ENCODE measurements around the gene IL10.
"Not testable (repeated sequence)": the region's sequence is repeated elsewhere in the genome, so short reads cannot be mapped to it uniquely, and the experiment has no call there.

The IL10 gene

DNA sequence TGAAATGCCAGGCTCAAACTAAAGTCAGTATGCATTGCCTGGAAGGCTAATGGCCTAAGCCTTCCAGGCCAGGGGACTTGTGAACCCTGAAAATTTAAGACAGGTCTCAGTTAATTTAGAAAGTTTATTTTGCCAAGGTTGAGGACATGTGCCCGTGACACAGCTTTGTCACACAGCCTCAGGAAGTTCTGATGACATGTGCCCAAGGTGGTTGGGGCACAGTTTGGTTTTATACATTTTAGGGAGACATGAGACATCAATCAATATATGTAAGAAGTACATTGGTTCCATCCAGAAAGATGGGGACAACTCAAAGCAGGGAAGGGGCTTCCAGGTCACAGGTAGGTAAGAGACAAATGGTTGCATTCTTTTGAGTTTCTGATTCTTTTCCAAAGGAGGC lies 6.5 kb downstream of the IL10 start:
- not testable (repeated sequence) for DNase-seq (ENCODE audit: low read depth)

DNA sequence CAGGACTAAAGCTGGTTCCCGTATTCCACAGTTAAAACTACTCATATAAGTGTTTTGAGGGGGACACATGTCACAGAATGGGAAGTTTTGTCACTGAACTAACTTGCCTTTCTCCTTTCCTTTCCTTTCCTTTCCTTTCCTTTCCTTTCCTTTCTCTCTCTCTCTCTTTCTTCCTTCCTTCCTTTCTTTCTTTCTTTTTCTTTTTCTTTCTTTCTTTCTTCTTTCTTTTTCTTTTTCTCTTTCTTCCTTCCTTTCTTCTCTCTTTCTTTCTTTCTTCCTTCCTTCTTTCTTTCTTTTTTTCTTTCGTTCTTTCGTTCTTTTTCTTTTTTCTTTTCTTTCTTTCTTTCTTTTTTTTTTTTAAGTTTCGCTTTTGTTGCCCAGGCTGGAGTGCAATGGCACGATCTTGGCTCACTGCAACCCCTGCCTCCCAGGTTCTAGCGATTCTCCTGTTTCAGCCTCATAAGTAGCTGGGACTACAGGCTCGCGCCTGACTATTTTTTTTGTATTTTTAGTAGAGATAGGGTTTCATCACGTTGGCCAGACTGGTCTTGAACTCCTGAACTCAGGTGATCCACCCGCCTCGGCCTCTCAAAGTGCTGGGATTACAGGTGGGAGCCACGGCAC lies 9.4 kb downstream of the IL10 start:
- DNase-seq (ENCODE audit: low read depth) = not testable (repeated sequence)

GRCh38 chr1:206761159-206761768 lies 11.0 kb downstream of the IL10 start:
- no peak for DNase-seq (ENCODE audit: low read depth)

DNA sequence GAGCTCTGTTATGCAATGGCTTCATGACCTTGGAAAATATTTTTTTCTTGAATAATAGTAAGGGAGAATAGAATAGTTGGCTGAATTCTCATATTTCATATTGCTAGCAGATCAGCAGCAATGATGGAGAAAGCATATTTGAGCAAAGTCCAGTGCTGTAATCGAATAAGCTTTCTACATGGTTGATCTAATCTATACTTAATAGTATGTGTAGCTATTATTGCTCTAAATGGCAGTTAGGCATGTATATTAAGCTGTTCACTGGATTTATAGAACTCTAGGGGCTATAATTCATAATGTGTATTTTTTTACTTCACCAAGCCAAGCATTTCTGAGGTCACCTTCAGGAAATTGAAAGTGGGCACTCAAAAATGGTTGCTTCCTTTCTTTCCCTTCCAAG lies 11.7 kb downstream of the IL10 start:
- no peak for DNase-seq (ENCODE audit: low read depth)

DNA sequence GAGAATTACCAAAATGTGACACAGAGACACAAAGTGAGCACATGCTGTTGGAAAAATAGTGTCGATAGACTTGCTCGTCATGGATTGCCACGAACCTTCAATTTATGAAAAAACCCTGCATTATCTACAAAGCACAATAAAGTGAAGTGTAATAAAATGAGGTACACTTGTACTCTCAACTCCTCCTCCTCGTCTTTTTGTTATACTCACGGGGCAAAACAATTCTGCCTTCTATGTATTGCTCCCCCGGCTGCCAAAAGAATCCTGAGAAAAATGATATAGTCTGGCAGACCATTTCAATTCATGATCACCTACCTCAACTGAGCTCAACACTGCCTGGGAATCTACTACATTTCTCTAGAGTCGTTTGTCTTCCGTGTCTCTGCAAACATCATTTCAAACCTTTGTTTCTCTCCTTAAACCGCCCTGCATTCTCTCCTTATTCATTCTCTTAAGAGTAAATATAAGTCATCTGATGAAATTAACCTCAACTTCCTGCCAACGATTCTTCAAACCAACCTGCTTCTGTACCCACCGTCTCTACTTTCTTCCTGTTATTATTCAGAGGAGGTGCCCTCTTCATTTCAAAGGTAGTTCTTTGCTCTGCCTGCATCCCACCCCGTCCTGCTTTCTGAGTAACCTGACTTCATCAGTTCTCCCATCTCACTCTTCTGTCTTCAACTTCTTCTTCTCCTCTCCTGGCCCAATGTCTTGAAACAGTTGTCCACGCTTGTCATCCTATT lies 14.6 kb downstream of the IL10 start:
- DNase-seq (ENCODE audit: low read depth) = no peak

- no peak for DNase-seq (ENCODE audit: low read depth)
These were observed 18.3 kb downstream of the IL10 start for GRCh38 chr1:206754011-206754410.

DNA sequence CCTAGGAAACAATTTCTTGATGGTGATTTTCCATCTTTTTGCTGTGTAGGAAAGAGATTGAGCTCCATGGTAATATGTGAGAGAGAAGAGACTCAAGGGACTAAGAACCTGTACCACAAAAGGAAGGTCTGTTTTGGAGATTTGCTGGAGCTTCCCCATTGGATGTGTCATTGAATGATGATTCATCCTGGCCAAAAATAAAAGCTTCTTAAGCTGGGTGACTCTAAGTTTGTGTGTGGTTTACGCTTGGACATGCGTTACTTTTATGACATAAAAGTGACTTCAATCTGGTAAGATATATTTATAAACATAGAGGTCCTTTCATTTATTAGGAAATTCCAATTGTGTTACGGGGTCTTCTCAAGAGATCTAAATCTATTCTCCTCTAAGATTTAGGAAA lies 19.2 kb downstream of the IL10 start:
- no peak for DNase-seq (ENCODE audit: low read depth)

DNA sequence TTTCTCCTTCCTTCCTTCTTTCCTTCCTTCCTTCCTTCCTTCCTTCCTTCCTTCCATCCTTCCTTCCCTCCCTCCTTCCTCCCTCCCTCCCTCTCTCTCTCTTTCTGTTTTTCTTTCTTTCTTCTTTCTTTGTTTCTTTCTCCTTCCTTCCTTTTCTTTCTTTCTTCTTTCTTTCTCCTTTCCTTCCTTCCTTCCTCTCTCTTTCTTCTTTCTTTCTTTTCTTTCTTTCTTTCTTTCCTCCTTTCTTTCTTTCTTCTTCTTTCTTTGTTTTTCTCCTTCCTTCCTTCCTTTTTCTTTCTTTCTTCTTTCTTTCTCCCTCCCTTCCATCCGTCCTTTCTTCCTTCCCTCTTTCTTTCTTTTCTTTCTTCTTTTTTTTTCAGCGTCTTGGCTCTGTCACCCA lies 19.8 kb downstream of the IL10 start:
- DNase-seq (ENCODE audit: low read depth) = no peak

- DNase-seq (ENCODE audit: low read depth) = no peak
These were observed 20.4 kb downstream of the IL10 start for GRCh38 chr1:206751891-206752290.

GRCh38 chr1:206748348-206749030 lies 23.8 kb downstream of the IL10 start:
- DNase-seq (ENCODE audit: low read depth) = no peak

DNA sequence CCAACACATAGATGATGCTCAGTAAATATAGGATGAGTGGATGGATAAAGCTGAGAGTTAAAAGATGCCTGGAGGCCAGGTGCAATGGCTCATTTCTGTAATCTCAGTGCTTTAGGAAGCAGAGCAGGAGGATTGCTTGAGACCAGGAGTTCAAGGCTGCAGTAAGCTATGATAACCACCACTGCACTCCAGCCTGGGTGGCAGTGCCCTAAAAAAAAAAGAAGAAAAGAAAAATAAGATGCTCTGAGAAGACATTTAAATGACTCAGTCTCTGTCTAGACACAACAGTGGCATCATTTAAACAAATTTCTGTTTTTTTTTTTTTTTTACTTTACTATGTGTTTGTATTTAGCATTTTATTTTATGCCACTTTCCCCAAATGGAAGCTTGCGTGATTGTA lies 27.0 kb downstream of the IL10 start:
- DNase-seq (ENCODE audit: low read depth) = no peak

GRCh38 chr1:206744683-206745082 lies 27.6 kb downstream of the IL10 start:
- no peak for DNase-seq (ENCODE audit: low read depth)

GRCh38 chr1:206742719-206743383 lies 29.4 kb downstream of the IL10 start:
- no peak for DNase-seq (ENCODE audit: low read depth)

DNA sequence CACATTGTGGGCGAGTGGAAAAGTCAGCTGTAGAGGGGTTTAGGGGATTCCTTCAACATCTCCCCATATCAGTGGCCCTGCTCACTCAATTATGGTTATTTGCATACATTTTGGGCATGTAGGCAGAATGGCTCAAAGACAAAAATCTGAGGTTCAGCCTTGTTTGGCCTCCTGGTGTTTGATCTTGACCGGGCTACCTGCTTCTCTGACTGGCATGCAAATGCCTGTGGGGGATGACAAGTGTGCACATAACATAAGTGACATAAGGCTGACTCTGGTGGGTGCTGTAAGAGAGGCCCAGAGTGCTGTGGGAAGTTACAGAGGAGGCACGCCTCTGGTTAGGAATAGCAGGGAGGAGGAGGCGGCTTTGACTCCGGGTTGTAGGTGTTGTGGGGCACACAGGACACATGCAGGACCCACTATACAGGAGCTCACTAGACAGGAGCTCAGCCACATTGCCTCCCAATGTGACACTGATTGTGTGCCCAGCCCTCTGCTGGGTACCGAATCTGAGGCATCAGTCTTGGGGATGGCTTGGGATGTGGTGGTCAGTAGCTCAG lies 31.1 kb downstream of the IL10 start:
- DNase-seq (ENCODE audit: low read depth) = no peak

DNA sequence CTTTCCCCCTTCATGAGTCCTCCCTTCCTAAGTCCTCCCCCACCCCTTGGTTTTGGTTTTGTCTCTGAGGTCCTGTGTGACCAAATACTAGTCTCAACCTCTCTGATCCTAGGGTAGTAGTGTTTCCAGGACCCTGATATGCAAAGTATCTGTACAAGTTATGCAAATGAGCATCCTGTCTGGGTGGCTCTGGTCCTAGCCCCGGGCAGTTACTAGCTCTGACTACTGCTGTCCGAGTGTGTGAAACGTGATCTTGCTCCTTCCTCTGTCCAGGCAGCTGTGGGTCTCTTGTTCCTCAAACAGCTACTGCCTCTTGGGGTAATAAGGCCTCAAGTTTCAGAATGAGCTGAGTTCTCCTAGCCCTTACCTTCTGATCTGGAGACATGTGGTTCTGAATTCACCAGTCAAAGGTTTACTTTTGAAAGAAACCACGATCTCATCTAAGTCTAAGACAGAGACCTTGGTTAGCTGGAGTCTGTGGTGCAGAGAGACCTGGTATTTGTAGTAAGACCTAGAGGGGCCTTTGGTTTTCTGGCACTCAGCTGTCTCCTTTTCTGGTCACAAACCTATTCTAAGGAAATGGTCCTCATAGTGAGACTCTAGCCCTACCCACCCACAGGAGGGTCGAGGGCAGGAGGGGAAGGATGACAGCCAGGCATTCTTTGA lies 32.8 kb downstream of the IL10 start:
- no peak for DNase-seq (ENCODE audit: low read depth)

GRCh38 chr1:206738370-206739366 lies 33.6 kb downstream of the IL10 start:
- DNase-seq (ENCODE audit: low read depth) = no peak

DNA sequence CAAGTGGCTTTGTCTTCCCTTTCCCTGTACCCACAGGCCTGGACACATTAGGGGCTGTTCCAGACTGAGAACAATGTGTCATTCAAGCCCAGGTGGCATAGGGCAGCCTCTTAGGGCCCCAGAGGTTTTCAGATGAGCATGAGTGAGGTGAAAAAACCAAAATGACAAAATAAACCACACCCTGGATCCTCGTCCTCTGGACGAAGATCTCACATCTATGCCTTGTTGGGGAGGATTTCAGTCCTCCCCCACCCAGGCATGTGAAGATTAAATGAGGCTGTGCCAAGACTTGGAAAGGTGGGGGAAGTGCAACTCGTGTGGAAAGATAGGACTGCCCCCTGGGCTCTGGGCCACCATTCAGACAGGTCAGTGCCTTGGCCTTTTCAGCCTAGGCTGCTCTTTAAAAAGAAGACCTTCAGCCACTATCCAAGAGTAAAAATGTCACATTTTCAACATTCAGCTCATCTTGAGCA lies 34.5 kb downstream of the IL10 start:
- no peak for DNase-seq (ENCODE audit: low read depth)

DNA sequence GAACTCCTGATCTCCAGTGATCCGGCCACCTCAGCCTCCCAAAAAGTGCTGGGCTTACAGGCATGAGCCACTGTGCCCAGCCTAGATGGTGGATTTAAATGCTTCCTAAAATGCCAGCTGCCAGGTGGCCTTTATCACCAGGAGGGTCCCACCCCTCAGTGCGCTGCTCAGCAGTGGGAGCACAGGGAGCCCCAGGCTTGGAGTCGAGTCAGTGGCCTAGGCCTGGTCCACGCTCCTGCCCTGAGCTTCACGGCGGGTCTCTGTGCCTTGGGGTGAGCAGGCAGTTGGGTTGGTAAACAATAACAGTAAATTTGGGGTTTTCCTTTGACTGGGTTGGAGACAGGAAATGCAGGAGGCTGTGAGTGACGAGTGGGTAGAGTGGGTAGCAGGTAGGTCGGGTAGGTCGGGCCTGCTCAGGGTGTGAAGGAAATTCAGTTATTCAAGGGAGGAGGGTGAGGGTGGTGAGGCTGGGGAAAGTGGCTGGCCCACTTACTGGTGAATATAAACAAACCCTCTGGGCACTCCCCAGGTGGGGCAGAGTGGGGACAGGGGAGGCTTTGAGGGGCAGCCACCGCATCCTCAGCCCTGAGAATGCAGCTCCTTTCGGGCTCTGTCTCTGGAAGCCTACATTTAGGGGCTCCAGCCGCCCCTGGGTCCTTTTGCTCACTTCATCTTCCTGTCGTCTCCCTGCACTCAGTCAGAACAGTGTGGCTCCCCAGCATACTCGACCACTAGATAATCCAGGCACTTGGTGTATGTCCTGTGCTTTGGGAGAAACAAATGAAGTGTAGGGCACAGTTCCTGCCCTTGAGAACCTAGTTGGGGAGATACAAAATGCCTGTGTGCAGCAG lies 35.2 kb downstream of the IL10 start:
- no peak for DNase-seq (ENCODE audit: low read depth)

- DNase-seq (ENCODE audit: low read depth) = no peak
These were observed 36.7 kb downstream of the IL10 start for GRCh38 chr1:206735553-206736031.

All from stimulated activated CD8-positive, alpha-beta memory T cell treated with anti-CD3 and anti-CD28 coated beads, Interleukin-15, amount 100 ng/mL, for 24 hours (primary cell).